GM21528 (cell line): Measurements from ENCODE around the gene ZNF414.
A peak's percentile ranks its signal among the peaks of the same experiment; 100 is the strongest.
"Not testable (repeated sequence)": the region's sequence is repeated elsewhere in the genome, so short reads cannot be mapped to it uniquely, and the experiment has no call there.

Source experiments
- ATAC-seq: cut with Tn5 transposase; IDR thresholded peaks from one replicate; pipeline ENCODE4 v1.9.1; 2021; ENCODE audit warnings: mild to moderate bottlenecking, moderate library complexity; ENCODE audit not compliant: unreplicated experiment, low FRiP score

The ZNF414 gene, protein sequence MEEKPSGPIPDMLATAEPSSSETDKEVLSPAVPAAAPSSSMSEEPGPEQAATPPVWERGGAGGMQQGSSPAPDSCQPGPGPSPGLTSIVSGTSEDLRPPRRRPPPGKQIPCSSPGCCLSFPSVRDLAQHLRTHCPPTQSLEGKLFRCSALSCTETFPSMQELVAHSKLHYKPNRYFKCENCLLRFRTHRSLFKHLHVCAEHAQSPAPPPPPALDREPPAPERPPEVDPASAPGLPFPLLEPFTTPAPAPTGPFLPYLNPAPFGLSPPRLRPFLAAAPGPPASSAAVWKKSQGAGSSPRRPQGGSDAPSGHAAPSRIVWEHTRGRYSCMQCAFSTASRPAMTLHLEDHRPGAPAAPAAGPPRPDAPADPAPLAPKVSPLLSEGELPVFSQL

DNA sequence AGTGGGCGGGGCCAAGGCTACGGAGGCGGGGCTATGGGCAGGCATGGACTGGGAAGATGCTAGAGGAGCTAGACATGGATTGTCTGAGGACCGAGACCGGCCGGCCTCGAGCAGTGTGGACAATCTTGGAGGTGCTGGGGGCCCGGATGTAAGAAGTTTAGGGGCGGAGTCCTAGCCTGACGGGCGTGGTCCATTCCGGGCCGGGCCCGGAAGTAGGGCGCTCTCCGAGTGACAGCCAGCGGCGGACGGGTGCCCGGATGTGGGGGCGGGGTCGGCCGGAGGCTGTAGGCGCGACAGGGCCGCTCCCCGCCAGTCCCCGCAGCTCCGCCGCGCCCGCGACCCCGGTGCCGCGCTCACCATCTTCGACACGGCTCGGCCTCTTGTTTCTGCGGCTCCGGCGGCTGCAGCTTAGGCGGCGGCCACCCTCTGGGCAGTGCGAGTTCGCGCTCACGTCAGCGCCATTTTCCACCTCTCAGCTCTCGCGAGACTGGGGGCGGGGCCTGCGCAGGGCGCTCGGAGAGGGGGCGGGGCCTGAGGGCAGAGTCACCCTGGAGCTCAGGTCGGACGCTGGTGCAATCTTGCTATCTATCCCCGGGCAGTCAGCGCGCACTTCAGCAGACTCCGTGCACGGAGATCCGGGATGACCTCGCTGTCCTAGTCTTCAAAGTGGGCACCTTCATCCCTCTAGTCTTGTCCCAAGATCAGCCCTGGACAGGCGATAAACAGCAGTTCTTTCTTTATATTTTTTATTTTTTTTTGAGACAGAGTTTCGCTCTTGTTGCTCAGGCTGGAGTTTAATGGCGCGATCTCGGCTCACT lies at the start of gene ZNF414:
ZNF414 (minus strand) TSS at position 481 of the 818 bp plus-strand sequence; CDS start at position 360, 121 bp downstream.
- ATAC-seq: peak; percentile 89

DNA sequence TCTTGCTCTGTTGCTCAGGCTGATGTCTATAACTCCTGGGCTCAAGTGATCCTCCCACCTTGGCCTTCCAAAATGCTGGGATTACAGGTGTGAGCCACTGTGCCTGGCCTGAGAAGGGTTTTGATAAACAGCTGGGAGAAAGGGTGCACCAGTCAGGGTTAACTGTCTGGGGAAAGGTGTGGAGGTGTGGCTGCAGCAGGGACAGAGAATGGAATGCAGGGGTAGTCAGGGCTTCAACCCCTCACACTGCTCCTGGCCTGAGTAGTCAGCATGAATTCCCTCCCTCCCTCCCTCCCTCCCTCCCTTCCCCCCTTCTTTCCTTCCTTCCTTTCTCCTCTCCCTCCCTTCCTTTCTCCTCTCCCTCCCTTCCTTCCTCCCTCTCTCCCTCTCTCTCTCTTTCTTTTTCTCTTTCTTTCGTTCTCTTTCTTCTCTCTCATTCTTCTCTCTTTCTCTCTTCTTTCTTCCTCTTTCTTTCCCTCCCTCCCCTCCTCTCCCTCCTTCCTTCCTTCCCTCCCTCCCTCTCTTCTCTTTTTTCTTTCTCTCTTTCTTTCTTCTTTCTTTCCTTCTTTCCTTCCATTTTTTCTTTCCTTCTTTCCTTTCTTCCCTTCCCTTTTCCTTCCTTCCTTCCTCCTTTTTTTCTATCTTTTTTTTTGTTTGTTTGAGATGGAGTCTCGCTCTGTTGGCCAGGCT lies 47.3 kb upstream of the ZNF414 start:
- no peak for ATAC-seq

- no peak for ATAC-seq
These were observed 44.4 kb upstream of the ZNF414 start for GRCh38 chr19:8558325-8558724.

DNA sequence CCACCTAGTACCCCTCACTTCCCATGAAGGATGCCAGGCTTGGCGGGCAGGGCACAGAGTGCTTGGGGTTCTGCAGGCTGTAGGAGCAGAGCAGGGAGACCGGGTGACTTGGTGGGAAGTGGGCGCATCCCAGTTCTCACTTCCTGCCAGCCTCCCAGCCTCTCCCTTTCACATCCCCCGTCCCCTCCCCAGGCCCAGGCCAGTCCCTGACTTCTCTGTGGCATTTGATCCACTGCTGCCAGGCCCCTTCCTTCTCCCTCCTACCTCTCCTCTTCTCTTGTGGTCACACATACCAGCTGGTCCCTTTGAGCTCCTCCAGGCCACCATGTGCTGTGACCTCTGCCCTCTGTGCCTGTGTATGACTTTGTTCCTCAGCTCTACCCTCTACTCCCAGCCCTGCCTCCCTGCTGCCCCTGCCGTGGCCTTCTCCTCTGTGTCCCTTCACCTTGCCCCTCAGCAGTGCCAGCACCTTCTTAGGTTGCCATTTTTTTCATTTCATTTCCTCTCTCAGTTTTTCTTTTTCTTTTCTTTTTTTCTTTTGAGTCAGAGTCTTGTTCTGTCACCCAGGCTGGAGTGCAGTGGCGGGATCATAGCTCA lies 43.8 kb upstream of the ZNF414 start:
- ATAC-seq: no peak

GRCh38 chr19:8553729-8554128 lies 39.8 kb upstream of the ZNF414 start:
- ATAC-seq: not testable (repeated sequence)

- no peak for ATAC-seq
These were observed 38.8 kb upstream of the ZNF414 start for GRCh38 chr19:8552810-8553209.

DNA sequence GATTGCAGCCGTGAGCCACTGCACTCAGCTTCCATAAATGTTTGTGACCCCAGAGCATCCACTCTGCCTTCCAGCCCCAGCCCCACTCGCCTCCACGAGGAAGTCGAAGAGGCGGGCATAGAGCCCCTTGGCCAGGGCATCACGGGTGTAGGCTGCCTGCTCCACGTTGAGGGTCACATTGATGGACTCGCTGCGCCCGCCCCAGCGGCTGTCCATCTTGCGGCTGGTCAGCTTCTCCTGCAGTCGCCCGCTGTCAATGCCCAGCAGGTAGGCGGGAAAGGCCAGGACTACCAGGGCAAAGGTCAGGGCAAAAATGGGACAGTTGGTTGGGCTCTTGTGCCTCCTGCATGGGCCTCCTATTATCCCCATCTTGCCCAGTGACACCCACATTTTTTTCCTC lies 36.1 kb upstream of the ZNF414 start:
- no peak for ATAC-seq

DNA sequence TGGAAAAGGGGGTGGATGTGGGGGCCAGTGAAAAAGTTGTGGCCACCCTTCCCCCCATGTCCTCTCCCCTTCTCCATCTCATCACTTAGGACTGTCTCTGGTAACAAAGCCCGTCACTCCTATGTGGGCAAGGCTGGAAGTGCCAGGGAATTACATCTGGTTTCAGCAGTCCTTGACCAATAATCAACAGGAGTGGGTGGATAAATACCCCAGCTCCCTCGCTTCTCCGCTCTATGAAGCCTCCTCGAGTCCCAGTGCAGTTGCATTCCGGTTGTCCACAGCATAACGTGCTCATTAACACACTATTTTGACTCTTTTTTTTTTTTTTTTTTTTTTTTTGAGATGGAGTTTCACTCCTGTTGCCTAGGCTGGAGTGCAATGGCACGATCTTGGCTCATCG lies 31.8 kb upstream of the ZNF414 start:
- ATAC-seq: no peak

GRCh38 chr19:8544168-8544567 lies 30.2 kb upstream of the ZNF414 start:
- ATAC-seq: no peak

DNA sequence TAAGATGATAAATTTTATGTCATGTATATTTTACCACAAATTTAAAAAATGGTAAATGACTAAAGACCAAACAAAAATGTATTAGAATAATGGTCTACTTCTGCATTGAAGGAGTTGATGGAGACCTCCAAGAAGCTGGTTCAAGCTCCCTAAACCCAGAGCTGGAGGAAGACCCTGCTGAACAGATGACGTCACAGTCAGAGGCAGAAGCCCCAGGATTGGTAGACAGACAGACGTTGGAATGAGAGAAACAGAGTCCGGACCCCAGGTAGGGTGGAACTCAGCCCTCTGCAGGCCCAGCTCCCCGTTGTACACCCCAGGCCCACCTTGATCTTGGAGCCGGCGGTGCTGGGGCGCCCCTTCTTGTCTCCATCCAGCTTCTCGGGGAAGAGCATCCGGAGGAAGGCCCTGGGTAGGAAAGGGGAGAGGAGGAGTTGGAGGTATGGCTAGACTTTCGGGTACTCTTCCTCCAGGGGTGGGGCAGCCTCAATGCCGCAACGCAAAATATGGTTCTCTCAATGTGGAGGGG lies 25.7 kb upstream of the ZNF414 start:
- no peak for ATAC-seq

- ATAC-seq: no peak
These were observed 23.1 kb upstream of the ZNF414 start for GRCh38 chr19:8537099-8537498.

- ATAC-seq: no peak
These were observed 22.3 kb upstream of the ZNF414 start for GRCh38 chr19:8536282-8536681.

GRCh38 chr19:8532225-8532624 lies 18.3 kb upstream of the ZNF414 start:
- no peak for ATAC-seq

DNA sequence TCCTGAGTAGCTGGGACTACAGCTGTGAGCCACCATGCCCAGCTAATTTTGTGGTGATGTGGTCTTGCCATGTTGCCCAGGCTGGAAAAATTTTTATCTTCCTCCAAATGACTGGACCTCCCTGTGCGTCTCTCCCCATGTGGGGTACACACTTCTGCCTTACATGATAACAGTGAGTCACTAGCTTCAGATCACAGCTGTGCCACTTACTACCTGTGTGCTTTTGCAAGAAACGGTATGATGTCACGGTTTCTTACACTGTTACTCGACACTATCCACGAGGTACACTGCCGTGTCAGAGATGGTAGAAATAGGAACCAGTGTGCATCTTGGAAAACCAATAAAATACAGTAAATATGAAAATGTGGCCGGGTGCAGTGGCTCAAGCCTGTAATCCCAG lies 17.5 kb upstream of the ZNF414 start:
- ATAC-seq: no peak

GRCh38 chr19:8530061-8530679 lies 16.2 kb upstream of the ZNF414 start:
- no peak for ATAC-seq

DNA sequence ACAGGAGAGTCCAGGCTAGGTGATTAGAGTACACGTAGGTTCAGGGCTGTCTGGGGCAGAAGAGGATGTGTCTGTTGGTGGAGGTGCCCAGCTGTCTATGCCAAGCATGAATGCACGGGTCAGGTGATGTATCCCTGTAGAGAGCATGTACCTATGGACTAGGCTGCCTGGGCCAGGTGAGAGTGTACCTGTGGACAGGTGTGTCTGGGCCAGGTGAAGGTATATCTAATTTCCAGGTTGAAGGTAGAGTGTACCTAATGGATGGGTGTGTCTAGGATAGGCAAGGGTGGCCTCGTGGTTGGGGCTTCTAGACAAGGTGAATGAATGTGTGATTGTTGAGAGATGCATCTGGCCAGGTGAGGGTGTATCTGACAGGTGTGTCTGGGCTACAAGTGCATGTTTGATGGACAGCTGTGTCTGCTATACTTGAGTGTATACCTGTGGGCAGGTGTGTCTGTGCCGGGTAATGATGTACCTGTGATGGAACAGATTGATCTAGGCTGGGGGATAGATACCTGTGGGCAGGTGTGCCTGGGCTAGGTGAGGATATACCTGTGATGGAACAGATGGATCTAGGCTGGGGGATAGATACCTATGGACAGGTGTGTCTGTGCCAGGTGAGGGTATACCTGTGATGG lies 15.5 kb upstream of the ZNF414 start:
- ATAC-seq: no peak

- no peak for ATAC-seq
These were observed 14.5 kb upstream of the ZNF414 start for GRCh38 chr19:8528500-8528899.

- no peak for ATAC-seq
These were observed 12.6 kb upstream of the ZNF414 start for GRCh38 chr19:8526345-8527091.

- no peak for ATAC-seq
These were observed 11.4 kb upstream of the ZNF414 start for GRCh38 chr19:8525401-8525684.
